Measurements from ENCODE around the gene FRMD1.

Gene FRMD1

DNA sequence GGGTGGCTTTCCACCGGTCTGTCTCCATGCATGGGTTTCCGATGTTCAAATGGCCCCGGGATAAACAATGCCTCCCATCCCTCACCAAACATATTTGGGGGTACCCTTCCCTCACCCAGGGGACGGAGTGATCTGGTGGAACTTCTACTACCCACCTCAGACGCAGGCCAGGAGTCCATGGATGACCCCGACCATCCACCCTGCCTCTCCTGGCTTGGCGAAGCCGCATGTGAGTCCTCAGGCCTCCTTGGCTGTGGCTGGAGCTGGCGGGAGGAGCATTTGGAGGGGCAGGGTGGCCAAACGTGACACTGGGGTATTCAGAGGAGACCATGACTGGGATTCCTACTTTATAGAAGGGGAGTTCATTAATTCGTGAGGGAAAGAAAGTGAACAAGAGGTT is 45.9 kb upstream of the FRMD1 start:
- TF ChIP-seq, protein P1, sequence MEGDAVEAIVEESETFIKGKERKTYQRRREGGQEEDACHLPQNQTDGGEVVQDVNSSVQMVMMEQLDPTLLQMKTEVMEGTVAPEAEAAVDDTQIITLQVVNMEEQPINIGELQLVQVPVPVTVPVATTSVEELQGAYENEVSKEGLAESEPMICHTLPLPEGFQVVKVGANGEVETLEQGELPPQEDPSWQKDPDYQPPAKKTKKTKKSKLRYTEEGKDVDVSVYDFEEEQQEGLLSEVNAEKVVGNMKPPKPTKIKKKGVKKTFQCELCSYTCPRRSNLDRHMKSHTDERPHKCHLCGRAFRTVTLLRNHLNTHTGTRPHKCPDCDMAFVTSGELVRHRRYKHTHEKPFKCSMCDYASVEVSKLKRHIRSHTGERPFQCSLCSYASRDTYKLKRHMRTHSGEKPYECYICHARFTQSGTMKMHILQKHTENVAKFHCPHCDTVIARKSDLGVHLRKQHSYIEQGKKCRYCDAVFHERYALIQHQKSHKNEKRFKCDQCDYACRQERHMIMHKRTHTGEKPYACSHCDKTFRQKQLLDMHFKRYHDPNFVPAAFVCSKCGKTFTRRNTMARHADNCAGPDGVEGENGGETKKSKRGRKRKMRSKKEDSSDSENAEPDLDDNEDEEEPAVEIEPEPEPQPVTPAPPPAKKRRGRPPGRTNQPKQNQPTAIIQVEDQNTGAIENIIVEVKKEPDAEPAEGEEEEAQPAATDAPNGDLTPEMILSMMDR (IDR thresholded peaks at IDR 0.05): no peak
- Histone ChIP-seq H3K27ac (no peak overlapping the region), H3K4me1 (ENCODE audit: control insufficient read depth in 1 of 2, insufficient read depth in 1 of 2, low read depth in 1 of 2, low read length in 1 of 2) (no peaks in the 10 kb centered on the region), H3K9me3 (no peaks in the 10 kb centered on the region), H3K36me3 (no peaks in the 10 kb centered on the region), H3K4me3 (ENCODE audit: low read depth in 1 of 2, low read length in 1 of 2) (no peak overlapping the region), H3K27me3 (no peaks in the 10 kb centered on the region)

DNA sequence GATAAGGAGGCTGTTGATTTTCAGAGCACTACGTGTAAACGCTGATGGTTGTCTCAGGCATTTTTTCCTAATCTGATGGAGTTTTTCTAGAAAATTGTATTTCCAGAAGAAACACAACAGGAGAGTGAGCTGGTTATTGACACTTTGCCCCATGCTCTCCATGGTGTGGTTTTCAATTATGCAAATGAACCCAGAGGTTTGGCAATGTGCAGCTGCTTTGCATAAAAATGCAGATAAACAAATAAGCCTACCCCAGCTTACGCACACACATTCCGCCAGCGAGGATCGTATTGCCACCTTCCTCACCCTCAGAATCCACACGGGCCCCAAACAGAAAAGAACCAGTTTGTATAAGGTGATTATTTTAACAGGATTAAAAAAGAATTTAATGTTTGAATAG is 45.1 kb upstream of the FRMD1 start:
- Histone ChIP-seq H3K27me3 (no peaks in the 10 kb centered on the region), H3K27ac (no peak overlapping the region), H3K4me3 (ENCODE audit: low read depth in 1 of 2, low read length in 1 of 2) (no peak overlapping the region), H3K4me1 (ENCODE audit: control insufficient read depth in 1 of 2, insufficient read depth in 1 of 2, low read depth in 1 of 2, low read length in 1 of 2) (no peaks in the 10 kb centered on the region), H3K9me3 (no peaks in the 10 kb centered on the region), H3K36me3 (no peaks in the 10 kb centered on the region)
- TF ChIP-seq, protein P1 (IDR thresholded peaks at IDR 0.05): no peak

- Histone ChIP-seq H3K36me3 (no peaks in the 10 kb centered on the region), H3K4me1 (ENCODE audit: control insufficient read depth in 1 of 2, insufficient read depth in 1 of 2, low read depth in 1 of 2, low read length in 1 of 2) (no peaks in the 10 kb centered on the region), H3K27ac (no peak overlapping the region), H3K27me3 (no peaks in the 10 kb centered on the region), H3K4me3 (ENCODE audit: low read depth in 1 of 2, low read length in 1 of 2) (no peak overlapping the region), H3K9me3 (no peaks in the 10 kb centered on the region)
- TF ChIP-seq, protein P1 (IDR thresholded peaks at IDR 0.05): no peak
These were observed 44.3 kb upstream of the FRMD1 start for GRCh38 chr6:168123165-168123911.

GRCh38 chr6:168122521-168122920 is 43.5 kb upstream of the FRMD1 start:
- H3K9me3 ChIP-seq: no peaks in the 10 kb centered on the region
- H3K27ac ChIP-seq: no peak overlapping the region
- H3K4me3 ChIP-seq (ENCODE audit: low read depth in 1 of 2, low read length in 1 of 2): no peak overlapping the region
- TF ChIP-seq, protein P1 (IDR thresholded peaks at IDR 0.05): no peak
- H3K27me3 ChIP-seq: no peaks in the 10 kb centered on the region
- no peaks in the 10 kb centered on the region for H3K4me1 ChIP-seq (ENCODE audit: control insufficient read depth in 1 of 2, insufficient read depth in 1 of 2, low read depth in 1 of 2, low read length in 1 of 2)
- no peaks in the 10 kb centered on the region for H3K36me3 ChIP-seq

DNA sequence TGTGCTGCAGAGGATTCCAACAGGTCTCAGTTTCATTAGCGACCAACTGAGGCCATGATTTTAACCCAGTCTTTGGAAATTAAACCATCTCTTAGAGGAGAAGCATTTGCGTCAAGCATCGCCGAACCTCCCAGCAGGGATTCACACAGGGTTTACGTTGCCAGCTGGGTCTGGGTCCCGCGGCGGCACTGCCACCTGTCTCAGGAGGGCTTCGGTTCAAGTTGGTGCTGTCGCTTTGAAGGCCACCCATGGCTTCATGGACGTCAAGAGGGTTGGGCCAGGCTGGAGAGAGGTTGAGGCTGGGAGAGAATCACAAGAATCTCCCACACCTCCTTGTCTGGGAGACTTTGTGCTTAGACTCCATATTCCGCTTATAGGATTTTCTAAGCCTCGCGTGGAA is 43.0 kb upstream of the FRMD1 start:
- Histone ChIP-seq H3K27me3 (no peaks in the 10 kb centered on the region), H3K4me3 (ENCODE audit: low read depth in 1 of 2, low read length in 1 of 2) (no peak overlapping the region), H3K4me1 (ENCODE audit: control insufficient read depth in 1 of 2, insufficient read depth in 1 of 2, low read depth in 1 of 2, low read length in 1 of 2) (no peaks in the 10 kb centered on the region), H3K27ac (no peak overlapping the region), H3K9me3 (no peaks in the 10 kb centered on the region), H3K36me3 (no peaks in the 10 kb centered on the region)
- TF ChIP-seq, protein P1 (IDR thresholded peaks at IDR 0.05): no peak

Measured in neutrophil (primary cell).